COLO668 (cell line): Measurements from ENCODE around the gene SPTLC1.
A peak's percentile ranks its signal among the peaks of the same experiment; 100 is the strongest.
"Not testable (repeated sequence)": the region's sequence is repeated elsewhere in the genome, so short reads cannot be mapped to it uniquely, and the experiment has no call there.

Experiments
- DNase-seq: peaks from one replicate; lab custom pipeline; 2025; ENCODE audit not compliant: unreplicated experiment; lab: John Stamatoyannopoulos, UW

The SPTLC1 gene

GRCh38 chr9:92115071-92115858 lies at the start of gene SPTLC1:
Gene SPTLC1, minus strand, starts transcription at chr9:92115413. Its CDS starts 43 bp downstream, at chr9:92115370.
- DNase-seq: peak; percentile 96

- DNase-seq: no peak
Measured at GRCh38 chr9:92164975-92165374, 49.8 kb upstream of the SPTLC1 start.

- DNase-seq: no peak
Measured at GRCh38 chr9:92164490-92164889, 49.3 kb upstream of the SPTLC1 start.

DNA sequence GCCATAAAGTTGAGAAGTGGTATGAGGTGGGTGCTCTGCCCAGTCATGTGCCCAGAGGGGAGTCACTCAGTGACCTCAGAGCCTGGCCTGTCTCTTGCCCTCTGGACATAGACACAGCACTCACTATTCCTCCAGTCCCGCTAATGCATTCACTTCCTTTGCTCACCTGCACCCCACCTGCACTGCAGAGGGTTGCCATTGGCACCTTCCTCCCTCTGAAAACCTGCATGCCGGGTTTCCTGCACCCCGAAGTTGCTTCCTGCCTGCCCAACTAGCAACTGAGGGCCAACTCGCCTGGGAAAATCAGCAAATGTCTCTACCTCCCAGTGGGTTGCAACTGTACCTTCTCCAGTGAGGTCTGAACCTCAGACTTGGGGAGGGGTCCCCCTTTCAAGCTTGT lies 48.1 kb upstream of the SPTLC1 start:
- DNase-seq: no peak

GRCh38 chr9:92160786-92161185 lies 45.6 kb upstream of the SPTLC1 start:
- DNase-seq: no peak

GRCh38 chr9:92159058-92159457 lies 43.8 kb upstream of the SPTLC1 start:
- DNase-seq: no peak

DNA sequence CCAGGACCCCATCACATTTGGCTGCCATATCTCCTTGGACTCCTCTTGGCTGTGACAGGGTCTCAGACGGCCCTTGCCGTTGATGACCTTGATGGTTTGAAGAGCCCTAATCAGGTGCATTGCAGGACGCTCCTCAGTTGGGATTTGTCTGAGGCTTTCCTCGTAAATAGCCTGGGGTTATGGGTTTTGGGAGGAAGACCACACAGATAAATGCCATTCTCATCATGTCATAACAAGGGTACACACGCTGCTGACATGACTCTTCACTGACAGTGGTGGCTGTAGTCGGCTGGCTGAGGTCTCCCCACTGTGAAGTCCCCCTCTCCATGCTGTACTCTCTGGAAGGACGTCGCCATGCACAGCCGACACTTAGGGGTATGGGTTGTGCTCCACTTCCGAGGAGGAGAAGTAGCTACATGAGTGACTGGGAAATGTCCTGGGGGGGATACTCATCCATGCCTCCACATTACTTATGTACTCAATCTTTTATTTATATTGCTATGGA lies 42.9 kb upstream of the SPTLC1 start:
- no peak for DNase-seq

GRCh38 chr9:92155736-92156135 lies 40.5 kb upstream of the SPTLC1 start:
- not testable (repeated sequence) for DNase-seq

- DNase-seq: no peak
Measured at GRCh38 chr9:92155221-92155620, 40.0 kb upstream of the SPTLC1 start.

DNA sequence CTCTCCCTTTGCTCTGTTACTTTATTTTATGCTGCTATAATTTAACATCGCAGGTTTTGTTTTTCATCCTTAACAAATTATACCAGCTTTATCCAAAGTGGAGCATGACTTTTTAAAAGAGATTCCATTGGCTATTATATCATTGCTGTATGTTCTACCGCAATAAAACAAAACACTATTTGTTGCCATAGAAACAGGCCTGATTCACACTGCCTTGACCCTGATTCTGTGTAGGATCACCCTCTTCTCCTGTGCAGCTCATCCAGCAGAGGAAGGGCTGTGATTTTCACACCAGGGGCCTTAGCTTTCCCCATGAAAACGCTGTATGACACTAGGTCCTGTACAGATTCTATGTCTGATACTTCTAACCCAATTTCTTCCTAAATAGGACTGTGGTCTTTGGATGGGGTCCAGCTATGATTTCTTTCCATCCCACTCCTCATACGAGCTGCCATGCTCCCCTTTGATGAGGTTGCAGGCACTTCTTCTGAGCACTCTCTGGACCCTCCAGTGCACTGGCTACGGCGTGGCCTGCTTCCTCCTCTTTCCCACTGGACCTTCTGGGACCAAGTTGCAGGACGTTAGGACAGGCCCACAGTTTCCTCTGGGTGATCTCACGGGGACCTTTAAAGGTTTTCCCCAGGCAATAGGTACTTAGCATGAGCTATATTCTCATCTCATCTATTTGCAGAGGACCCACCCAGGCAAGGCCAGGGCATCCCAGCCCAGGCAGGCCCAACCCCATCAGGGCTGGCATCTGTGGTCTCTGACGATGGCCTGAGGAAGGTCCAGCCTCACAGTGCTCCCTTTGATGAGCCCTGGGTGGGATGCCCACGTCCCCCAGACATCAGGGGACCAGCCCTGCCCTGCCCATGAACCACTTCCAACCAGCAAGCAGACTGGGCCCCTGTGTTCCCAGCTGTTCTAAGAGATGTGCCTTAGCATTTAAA lies 38.5 kb upstream of the SPTLC1 start:
- DNase-seq: not testable (repeated sequence)

DNA sequence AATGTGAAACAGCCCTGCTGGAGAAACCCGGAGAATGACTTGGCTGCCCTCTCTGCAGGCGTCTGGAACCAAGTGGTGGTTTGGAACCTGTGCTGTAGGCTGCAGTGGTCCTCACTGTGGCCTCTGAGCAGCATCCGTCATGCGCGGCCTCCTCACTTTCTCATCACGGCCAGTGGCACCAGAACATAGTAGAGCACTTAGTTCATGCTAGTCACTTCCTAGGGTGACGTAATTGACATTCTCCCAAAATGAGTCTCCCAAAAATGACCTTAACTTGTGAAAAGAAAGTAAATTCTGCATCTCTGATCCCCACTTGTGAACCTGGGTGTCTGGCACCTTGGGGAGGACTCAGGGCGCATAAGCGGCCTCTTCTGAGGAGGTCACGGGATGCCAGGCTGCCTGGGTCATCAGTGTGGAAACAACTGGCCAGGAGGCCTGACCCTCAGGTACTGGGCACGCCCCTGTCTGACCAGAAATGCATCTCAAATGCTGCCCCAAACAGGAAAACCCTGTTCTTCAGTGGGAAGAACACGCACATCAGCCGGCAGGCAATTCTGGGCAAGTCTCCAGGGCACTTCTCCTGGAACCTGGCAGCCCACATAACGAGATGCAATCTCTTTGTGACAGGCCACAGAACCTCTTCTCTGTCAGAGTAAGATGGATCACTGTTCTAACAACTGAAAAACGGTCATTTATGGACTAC lies 36.6 kb upstream of the SPTLC1 start:
- peak; percentile 12 for DNase-seq

GRCh38 chr9:92150501-92151470 lies 35.6 kb upstream of the SPTLC1 start:
- not testable (repeated sequence) for DNase-seq

- DNase-seq: no peak
Measured at GRCh38 chr9:92147852-92148180, 32.6 kb upstream of the SPTLC1 start.

DNA sequence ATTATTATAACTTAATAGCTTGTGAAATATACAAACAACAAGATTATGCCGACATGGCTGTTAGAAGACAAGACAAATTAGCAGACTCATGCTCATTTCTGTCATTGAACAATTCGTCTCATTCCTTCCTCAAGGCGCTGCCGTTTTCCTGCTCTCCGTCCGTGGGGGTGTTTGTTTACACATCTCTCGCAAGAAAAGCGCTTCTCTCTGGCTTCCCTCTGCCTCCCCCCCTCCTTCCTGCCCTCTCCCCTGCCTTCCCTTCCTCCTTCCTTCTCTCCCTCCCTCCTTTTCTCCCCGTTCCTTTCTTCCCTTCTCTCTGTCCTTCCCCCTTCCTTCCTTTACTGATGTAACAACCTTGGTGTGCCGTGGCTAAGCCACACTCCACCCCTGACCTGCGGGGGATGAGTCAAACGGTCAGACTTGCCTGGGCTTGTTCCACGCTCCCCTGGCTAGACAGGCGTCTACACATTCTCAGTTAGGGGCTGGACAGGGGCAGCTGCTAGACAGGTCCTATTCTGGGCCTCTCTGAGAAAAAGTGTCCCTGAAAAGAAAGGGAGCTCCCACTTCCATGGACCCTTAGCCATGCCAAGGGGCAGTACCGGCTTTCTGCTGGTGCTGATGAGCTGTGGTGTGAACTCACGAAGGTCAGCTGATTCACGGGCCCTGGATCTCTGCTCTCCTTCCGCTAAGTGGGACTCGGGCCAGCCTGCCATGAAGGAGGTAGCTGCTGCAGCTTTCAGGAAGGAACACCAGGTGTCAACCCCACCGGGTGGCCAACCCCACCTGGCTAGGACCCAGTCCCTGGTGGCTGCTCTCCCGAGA lies 32.0 kb upstream of the SPTLC1 start:
- DNase-seq: peak; percentile 72

GRCh38 chr9:92146610-92147009 lies 31.4 kb upstream of the SPTLC1 start:
- DNase-seq: no peak

GRCh38 chr9:92145784-92146183 lies 30.6 kb upstream of the SPTLC1 start:
- DNase-seq: not testable (repeated sequence)

GRCh38 chr9:92142329-92142728 lies 27.1 kb upstream of the SPTLC1 start:
- DNase-seq: no peak

DNA sequence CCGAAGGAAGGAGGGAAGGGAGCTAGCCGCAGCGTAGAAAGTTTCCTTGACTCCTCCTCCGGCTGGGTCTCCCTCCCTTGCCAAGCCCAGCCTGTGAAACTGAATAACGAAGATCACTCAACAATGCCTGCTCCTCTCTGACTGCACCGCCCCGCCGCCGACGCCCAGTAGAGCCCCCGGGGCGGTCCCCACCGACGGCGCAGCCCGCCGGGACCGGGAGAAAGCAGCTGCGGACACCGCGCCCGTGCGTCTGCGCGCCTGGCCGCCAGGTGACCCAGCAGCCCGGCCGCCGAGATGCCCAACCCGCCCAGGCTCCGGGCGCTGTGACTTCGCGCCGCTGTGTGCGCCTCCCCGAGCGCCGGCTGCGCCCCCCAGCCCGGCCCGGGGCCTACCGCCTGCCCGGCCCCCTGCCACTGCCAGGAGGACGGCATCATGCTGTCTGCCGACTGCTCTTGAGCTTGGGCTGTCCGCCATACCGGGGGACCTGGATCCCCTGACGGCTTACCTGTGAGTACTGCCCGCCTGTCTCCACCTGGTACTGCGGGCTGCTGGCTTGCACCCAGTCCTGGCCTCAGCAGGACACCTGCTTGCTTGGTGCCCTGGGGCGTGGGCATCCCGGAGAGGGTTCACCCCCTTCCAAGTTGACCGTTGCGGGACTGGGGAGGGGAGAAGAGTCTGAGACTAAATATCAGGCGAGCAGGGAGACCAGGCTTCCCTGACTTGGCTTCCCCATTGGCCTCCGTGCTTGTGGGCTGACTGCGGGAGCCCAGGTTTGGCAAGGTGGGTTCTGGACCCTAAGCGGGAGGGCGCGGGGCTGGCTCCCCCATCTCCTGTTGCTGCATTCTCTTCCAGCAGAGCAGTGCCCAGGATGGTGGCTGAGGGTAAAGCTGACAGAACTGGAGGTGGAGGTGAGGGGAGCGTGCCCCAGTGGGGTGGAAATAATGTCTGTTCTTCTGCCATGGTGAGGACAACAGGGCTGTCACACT lies 26.2 kb upstream of the SPTLC1 start:
- peak; percentile 73 for DNase-seq
